CD14-positive monocyte (primary cell): ENCODE measurements around the gene PTGS1. TPM values are rescaled to one million over a fixed set of nuclear protein-coding genes. Genes with fewer than 3 reads are reported as not detected.

Experiments
- DNase-seq, 3 donors: peaks; one replicate each; pipeline ENCODE4 v3.0.0-alpha.2; 2011 to 2022
- H2AFZ ChIP-seq: 2 replicates; pipeline ENCODE4 v1.6.0; 2012; ENCODE audit warnings: mild to moderate bottlenecking, low read depth, low read length, inconsistent platforms; ENCODE audit not compliant: insufficient read depth, poor library complexity, severe bottlenecking
- H3K27ac ChIP-seq, 2 donors: 1 replicate in 1 of 2; 2 replicates in 1 of 2; pipeline ENCODE4 v1.5.1; 2012 to 2013; ENCODE audit warnings: low read length in 2 of 2, control low read depth in 1 of 2, inconsistent platforms in 1 of 2, low read depth in 1 of 2, mild to moderate bottlenecking in 1 of 2
- H3K27me3 ChIP-seq, 2 donors: one replicate each; pipeline versions ENCODE4 v1.6.0 to v1.6.1; 2011 to 2013; ENCODE audit warnings: low read length in 2 of 2; ENCODE audit not compliant: control insufficient read depth in 2 of 2, insufficient read depth in 2 of 2
- H3K36me3 ChIP-seq, 2 donors: replicated peaks in 1 of 2; 1 replicate in 1 of 2; 2 replicates in 1 of 2; pipeline versions ENCODE4 v1.5.1 to v1.6.1; 2012 to 2013; ENCODE audit warnings: low read length in 2 of 2, control low read depth in 1 of 2, inconsistent platforms in 1 of 2, mild to moderate bottlenecking in 1 of 2; ENCODE audit not compliant: insufficient read depth in 2 of 2, control insufficient read depth in 1 of 2
- H3K4me1 ChIP-seq, 2 donors: 1 replicate in 1 of 2; 2 replicates in 1 of 2; pipeline versions ENCODE4 v1.5.1 to v1.6.1; 2012 to 2013; ENCODE audit warnings: low read length in 2 of 2, control low read depth in 1 of 2, inconsistent platforms in 1 of 2, mild to moderate bottlenecking in 1 of 2, moderate library complexity in 1 of 2; ENCODE audit not compliant: insufficient read depth in 2 of 2, control insufficient read depth in 1 of 2
- H3K4me2 ChIP-seq: replicated peaks from 2 replicates; pipeline ENCODE3; 2012; ENCODE audit warnings: low read length, moderate library complexity, mild to moderate bottlenecking; ENCODE audit not compliant: poor library complexity, severe bottlenecking; ENCODE audit errors: extremely low read depth
- H3K4me3 ChIP-seq, 3 experiments: fragments of 200-600 bp in 1 of 3; sonication (generic) in 1 of 3; replicated peaks in 1 of 3; 1 replicate in 2 of 3; 2 replicates in 1 of 3; pipeline ENCODE4 v1.5.1; 2011 to 2013; ENCODE audit warnings: low read length in 3 of 3, mild to moderate bottlenecking in 3 of 3, control low read depth in 2 of 3, low read depth in 2 of 3, inconsistent platforms in 1 of 3, moderate library complexity in 1 of 3
- H3K79me2 ChIP-seq: 2 replicates; pipeline ENCODE4 v1.6.0; 2012; ENCODE audit warnings: mild to moderate bottlenecking, control low read depth, inconsistent platforms, low read length, moderate library complexity; ENCODE audit not compliant: insufficient read depth
- H3K9ac ChIP-seq: 2 replicates; pipeline ENCODE4 v1.6.0; 2017; ENCODE audit warnings: low read length, mild to moderate bottlenecking; ENCODE audit not compliant: insufficient read depth, poor library complexity, severe bottlenecking
- H3K9me3 ChIP-seq, 2 donors: replicated peaks in 1 of 2; 1 replicate in 1 of 2; 2 replicates in 1 of 2; pipeline versions ENCODE4 v1.5.1 to v1.6.1; 2012 to 2013; ENCODE audit warnings: low read length in 2 of 2, control low read depth in 1 of 2; ENCODE audit not compliant: control insufficient read depth in 1 of 2, insufficient read depth in 1 of 2
- H4K20me1 ChIP-seq: 2 replicates; pipeline ENCODE4 v1.6.0; 2012; ENCODE audit warnings: mild to moderate bottlenecking, low read length, control low read depth, moderate library complexity; ENCODE audit not compliant: insufficient read depth
- H3K27ac Mint-ChIP-seq, 7 donors: one replicate each; pipeline ENCODE4 v1.8.0; 2020; ENCODE audit warnings: mild to moderate bottlenecking in 7 of 7, mixed read lengths in 7 of 7, moderate library complexity in 6 of 7, inconsistent platforms in 2 of 7
- H3K27me3 Mint-ChIP-seq, 3 donors: one replicate each; pipeline ENCODE4 v1.8.0; 2021 to 2022; ENCODE audit warnings: low read depth in 3 of 3, mild to moderate bottlenecking in 3 of 3, mixed read lengths in 3 of 3, moderate library complexity in 3 of 3, inconsistent platforms in 1 of 3
- H3K36me3 Mint-ChIP-seq, 2 donors: one replicate each; pipeline ENCODE4 v1.8.0; 2020; ENCODE audit warnings: mixed read lengths in 2 of 2, inconsistent platforms in 1 of 2, mild to moderate bottlenecking in 1 of 2
- H3K4me1 Mint-ChIP-seq: one replicate; pipeline ENCODE4 v1.8.0; 2020; ENCODE audit warnings: mild to moderate bottlenecking, mixed read lengths
- H3K4me3 Mint-ChIP-seq, 2 donors: one replicate each; pipeline ENCODE4 v1.8.0; 2020; ENCODE audit warnings: mild to moderate bottlenecking in 2 of 2, mixed read lengths in 2 of 2, moderate library complexity in 1 of 2
- H3K9me3 Mint-ChIP-seq, 7 donors: one replicate each; pipeline ENCODE4 v1.8.0; 2020 to 2022; ENCODE audit warnings: mixed read lengths in 7 of 7, mild to moderate bottlenecking in 6 of 7, moderate library complexity in 6 of 7, inconsistent platforms in 2 of 7
- WGBS: methylation state at CpG from one replicate; pipeline ENCODE4 v1.1.5; 2013; ENCODE audit warnings: missing lambda C conversion rate; ENCODE audit not compliant: insufficient coverage; 5-methylcytosine and 5-hydroxymethylcytosine counted together
- intact Hi-C, 2 donors: fragments of 100-400 bp; cut with micrococcal nuclease; formaldehyde crosslinking; loops; one replicate each; pipeline versions ENCODE4 v1.15.0 to v1.15.1; 2023
- polyA plus RNA-seq, 3 donors: library from polyadenylated mRNA; depleted of rRNA in 1 of 3; unstranded in 2 of 3; stranded (reverse) in 1 of 3; fragments of 300-500 nt in 2 of 3; fragments of >200 nt in 1 of 3; fragmentation: Illumina TruSeq in 2 of 3; gene quantifications; 1 replicate in 2 of 3; 2 replicates in 1 of 3; pipeline ENCODE4 v1.2.3, GENCODE V29; 2012 to 2021
- TF ChIP-seq, protein P1 (sequence below): fragments of 200-600 bp; IDR thresholded peaks from one replicate; pipeline ENCODE4 v1.8.0; 2022; ENCODE audit warnings: antibody characterized with exemption, mild to moderate bottlenecking

Gene PTGS1
- polyA plus RNA-seq, 3 donors: 17.9 to 27.8 (median 20.5) TPM

GRCh38 chr9:122396614-122397148 is 25.9 kb downstream of the PTGS1 start:
- Mint-ChIP-seq H3K4me3 (no peak overlapping the region), H3K4me1 (no peaks in the 10 kb centered on the region), H3K9me3 (peaks cover 0 to 7% (median 0%) of the 10 kb centered on the region in 7 donors), H3K27me3 (peaks cover 0 to 5% (median 2%) of the 10 kb centered on the region in 3 donors), H3K27ac (no peak overlapping the region), H3K36me3 (peaks cover 28 to 29% of the 10 kb centered on the region in 2 donors)
- Histone ChIP-seq H3K4me3 (no peak overlapping the region), H3K36me3 (peaks cover 18 to 24% of the 10 kb centered on the region in 2 donors), H4K20me1 (no peaks in the 10 kb centered on the region), H2AFZ (no peak overlapping the region), H3K27me3 (no peaks in the 10 kb centered on the region), H3K9me3 (no peaks in the 10 kb centered on the region), H3K4me1 (no peaks in the 10 kb centered on the region), H3K4me2 (no peak overlapping the region), H3K9ac (no peak overlapping the region), H3K79me2 (no peaks in the 10 kb centered on the region), H3K27ac (no peak overlapping the region)
- no CpG with 5 or more reads among the region's 2 CpGs for WGBS
- TF ChIP-seq, protein P1, sequence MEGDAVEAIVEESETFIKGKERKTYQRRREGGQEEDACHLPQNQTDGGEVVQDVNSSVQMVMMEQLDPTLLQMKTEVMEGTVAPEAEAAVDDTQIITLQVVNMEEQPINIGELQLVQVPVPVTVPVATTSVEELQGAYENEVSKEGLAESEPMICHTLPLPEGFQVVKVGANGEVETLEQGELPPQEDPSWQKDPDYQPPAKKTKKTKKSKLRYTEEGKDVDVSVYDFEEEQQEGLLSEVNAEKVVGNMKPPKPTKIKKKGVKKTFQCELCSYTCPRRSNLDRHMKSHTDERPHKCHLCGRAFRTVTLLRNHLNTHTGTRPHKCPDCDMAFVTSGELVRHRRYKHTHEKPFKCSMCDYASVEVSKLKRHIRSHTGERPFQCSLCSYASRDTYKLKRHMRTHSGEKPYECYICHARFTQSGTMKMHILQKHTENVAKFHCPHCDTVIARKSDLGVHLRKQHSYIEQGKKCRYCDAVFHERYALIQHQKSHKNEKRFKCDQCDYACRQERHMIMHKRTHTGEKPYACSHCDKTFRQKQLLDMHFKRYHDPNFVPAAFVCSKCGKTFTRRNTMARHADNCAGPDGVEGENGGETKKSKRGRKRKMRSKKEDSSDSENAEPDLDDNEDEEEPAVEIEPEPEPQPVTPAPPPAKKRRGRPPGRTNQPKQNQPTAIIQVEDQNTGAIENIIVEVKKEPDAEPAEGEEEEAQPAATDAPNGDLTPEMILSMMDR: no peak
- DNase-seq: no peak
- intact Hi-C loops: no loop called here

- Histone ChIP-seq H3K9ac (no peak overlapping the region), H3K79me2 (no peaks in the 10 kb centered on the region), H4K20me1 (no peaks in the 10 kb centered on the region), H3K4me1 (no peaks in the 10 kb centered on the region), H3K36me3 (peaks cover 8 to 13% of the 10 kb centered on the region in 2 donors), H3K4me2 (no peak overlapping the region), H3K27me3 (no peaks in the 10 kb centered on the region), H2AFZ (no peak overlapping the region), H3K27ac (no peak overlapping the region), H3K9me3 (no peaks in the 10 kb centered on the region), H3K4me3 (no peak overlapping the region)
- Mint-ChIP-seq H3K27ac (no peak overlapping the region), H3K36me3 (peaks cover 17 to 18% of the 10 kb centered on the region in 2 donors), H3K4me3 (no peak overlapping the region), H3K4me1 (peaks cover 4% of the 10 kb centered on the region), H3K27me3 (peaks cover 0 to 6% (median 3%) of the 10 kb centered on the region in 3 donors), H3K9me3 (peaks cover 0 to 7% (median 0%) of the 10 kb centered on the region in 7 donors)
- DNase-seq: no peak
- intact Hi-C loops: no loop called here
- WGBS: no CpG with 5 or more reads among the region's 2 CpGs
- TF ChIP-seq, protein P1: no peak
Measured at GRCh38 chr9:122397749-122398148, 26.9 kb downstream of the PTGS1 start.
